WTC11 (cell line): ENCODE data around the gene SIM2.

Source experiments
- CTCF ChIP-seq: fragments of 200-600 bp; IDR thresholded peaks from 2 replicates; pipeline ENCODE4 v1.8.0; 2022; ENCODE audit warnings: antibody characterized with exemption
- TCF7 ChIP-seq: sonication (generic); formaldehyde crosslinking; IDR thresholded peaks from 2 replicates; pipeline ENCODE4 v1.8.0; 2022; ENCODE audit warnings: mild to moderate bottlenecking, low read depth, missing genetic modification reagents, moderate library complexity
- ZMAT4 ChIP-seq: fragments of 250-450 bp; sonication (Bioruptor Pico); IDR thresholded peaks from 2 replicates; pipeline ENCODE4 v1.9.0; 2021; ENCODE audit warnings: mild to moderate bottlenecking

- TF ChIP-seq CTCF (no peak), TCF7 (no peak), ZMAT4 (no peak)
Observed at GRCh38 chr21:36716387-36716786, 17.5 kb downstream of the SIM2 start.
